HuH-7.5 (cell line): Measurements from ENCODE around the gene TRAP1.

Experiments
- DNase-seq: peaks from one replicate; pipeline ENCODE4 v3.0.0; 2011; ENCODE audit warnings: low spot score

The TRAP1 gene

GRCh38 chr16:3713587-3714242 is 3.6 kb downstream of the TRAP1 start:
- no peak for DNase-seq

- DNase-seq: no peak
Observed at GRCh38 chr16:3712861-3713372, 4.4 kb downstream of the TRAP1 start.

GRCh38 chr16:3706253-3707012 is 10.9 kb downstream of the TRAP1 start:
- DNase-seq: no peak

- no peak for DNase-seq
Observed at GRCh38 chr16:3702082-3702481, 15.2 kb downstream of the TRAP1 start.

GRCh38 chr16:3701531-3701930 is 15.8 kb downstream of the TRAP1 start:
- no peak for DNase-seq

GRCh38 chr16:3698941-3699340 is 18.4 kb downstream of the TRAP1 start:
- DNase-seq: no peak

- no peak for DNase-seq
Observed at GRCh38 chr16:3696425-3697218, 20.7 kb downstream of the TRAP1 start.

- DNase-seq: peak; percentile 55
Observed at GRCh38 chr16:3695610-3696369, 21.5 kb downstream of the TRAP1 start.

GRCh38 chr16:3694051-3694450 is 23.3 kb downstream of the TRAP1 start:
- DNase-seq: no peak

GRCh38 chr16:3691761-3692160 is 25.6 kb downstream of the TRAP1 start:
- no peak for DNase-seq

GRCh38 chr16:3690980-3691720 is 26.2 kb downstream of the TRAP1 start:
- no peak for DNase-seq

GRCh38 chr16:3690470-3690928 is 26.8 kb downstream of the TRAP1 start:
- DNase-seq: peak; percentile 81

- no peak for DNase-seq
Observed at GRCh38 chr16:3689731-3690130, 27.6 kb downstream of the TRAP1 start.

- no peak for DNase-seq
Observed at GRCh38 chr16:3687792-3688191, 29.5 kb downstream of the TRAP1 start.

- no peak for DNase-seq
Observed at GRCh38 chr16:3687021-3687420, 30.3 kb downstream of the TRAP1 start.

GRCh38 chr16:3681206-3681605 is 36.1 kb downstream of the TRAP1 start:
- DNase-seq: peak; percentile 1

- peak; percentile 1 for DNase-seq
Observed at GRCh38 chr16:3677994-3678393, 39.3 kb downstream of the TRAP1 start.

GRCh38 chr16:3675601-3676130 is 41.7 kb downstream of the TRAP1 start:
- no peak for DNase-seq

- DNase-seq: no peak
Observed at GRCh38 chr16:3674513-3675295, 42.6 kb downstream of the TRAP1 start.
